Head of caudate nucleus (tissue), 42 donors: ENCODE data around the gene PCNX3.
"Not testable (repeated sequence)": the region's sequence is repeated elsewhere in the genome, so short reads cannot be mapped to it uniquely, and the experiment has no call there.

Source experiments
- DNase-seq, 42 donors: peaks; one replicate each; pipeline versions ENCODE4 v3.0.0 to v3.0.0-alpha.2; 2020 to 2021; ENCODE audit warnings: mixed read lengths in 7 of 42
- intact Hi-C: fragments of 100-400 bp; cut with DNase I; formaldehyde crosslinking; loops from one replicate; pipeline ENCODE4 v1.15.0; 2022

Gene PCNX3

DNA sequence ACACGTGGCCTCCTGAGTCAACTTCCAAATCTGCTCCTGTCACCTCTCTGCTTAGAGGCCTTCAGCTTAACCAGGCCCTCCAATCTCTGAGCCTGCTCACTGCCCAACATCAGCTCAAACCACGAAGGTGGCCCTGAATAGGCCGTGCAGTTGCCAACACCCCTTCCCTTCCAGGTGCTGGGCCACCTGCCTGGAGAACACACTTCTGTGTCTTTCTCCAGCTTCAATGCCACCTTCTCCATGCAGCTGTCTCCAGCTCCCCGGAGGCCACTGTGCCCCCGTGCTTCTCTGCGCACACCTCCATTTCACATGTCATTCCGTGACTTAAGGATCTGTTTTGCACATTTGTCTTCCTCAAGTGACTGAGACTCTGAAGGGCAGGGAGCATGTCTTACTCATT, 41.9 kb downstream of the PCNX3 start:
- intact Hi-C loops, result no loop called here

DNA sequence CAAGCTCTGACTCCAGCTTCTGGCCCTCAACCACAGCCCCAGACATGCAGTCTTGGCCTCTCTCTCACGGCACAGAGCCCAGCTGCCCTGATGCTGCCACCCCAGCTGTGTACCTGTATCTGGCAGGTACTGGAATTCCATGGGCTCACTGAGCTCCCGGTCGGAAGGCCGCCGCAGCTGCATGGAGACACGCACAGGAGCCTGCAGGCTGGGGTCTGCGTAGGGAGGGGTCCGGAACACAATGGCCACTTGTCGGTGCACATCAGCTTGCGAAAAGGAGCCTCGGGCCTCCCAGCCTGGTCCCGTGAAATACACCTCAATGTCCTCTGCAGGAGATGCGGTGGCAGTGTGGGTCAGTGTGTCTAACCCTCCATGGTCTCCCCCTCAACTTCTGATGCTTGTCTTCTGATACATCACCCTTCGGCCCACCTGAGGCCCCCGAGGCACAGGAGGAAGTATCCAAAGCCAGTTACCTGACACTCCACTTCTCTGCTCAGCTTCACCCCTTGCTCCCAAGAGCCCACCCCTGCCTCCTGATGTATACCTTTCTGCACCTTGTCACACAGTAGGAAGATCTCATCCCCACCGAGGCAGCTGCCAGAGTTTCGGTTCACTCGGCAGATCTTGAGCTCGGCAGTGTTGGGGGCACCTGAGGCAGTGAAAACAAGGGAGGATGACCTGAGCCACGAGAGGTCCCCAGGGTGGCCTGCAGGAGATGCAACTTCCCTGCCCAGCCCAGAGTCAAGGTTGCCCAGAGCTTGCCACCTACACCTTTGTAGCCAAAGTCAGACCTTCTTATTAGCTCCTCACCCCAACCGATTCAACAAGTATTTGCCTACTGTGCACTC, 42.8 kb downstream of the PCNX3 start:
- intact Hi-C loops, result no loop called here
- no peak for DNase-seq

More for the DNA sequence above, 41.9 kb downstream of the PCNX3 start:
- no peak for DNase-seq

DNA sequence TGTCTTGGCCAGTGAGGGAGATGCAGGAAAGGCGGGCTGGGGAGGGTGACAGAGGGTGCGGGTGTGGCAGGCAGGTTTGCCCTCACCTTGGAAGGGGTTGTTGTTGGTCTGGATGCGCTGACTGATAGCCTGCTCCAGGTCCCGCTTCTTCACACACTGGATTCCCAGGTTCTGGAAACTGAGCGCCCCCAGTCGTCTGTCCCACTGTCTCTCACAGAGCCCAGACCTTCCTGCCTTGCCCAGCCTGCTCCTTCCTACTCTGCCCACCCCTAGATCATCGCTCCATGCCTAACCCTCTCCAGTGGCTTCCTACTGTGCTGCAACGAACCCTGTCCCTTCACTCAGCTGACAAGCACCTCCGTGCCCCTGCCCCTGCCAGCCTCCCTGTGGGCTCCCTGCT, 44.5 kb downstream of the PCNX3 start:
- no peak for DNase-seq
- intact Hi-C loops, result no loop called here

DNA sequence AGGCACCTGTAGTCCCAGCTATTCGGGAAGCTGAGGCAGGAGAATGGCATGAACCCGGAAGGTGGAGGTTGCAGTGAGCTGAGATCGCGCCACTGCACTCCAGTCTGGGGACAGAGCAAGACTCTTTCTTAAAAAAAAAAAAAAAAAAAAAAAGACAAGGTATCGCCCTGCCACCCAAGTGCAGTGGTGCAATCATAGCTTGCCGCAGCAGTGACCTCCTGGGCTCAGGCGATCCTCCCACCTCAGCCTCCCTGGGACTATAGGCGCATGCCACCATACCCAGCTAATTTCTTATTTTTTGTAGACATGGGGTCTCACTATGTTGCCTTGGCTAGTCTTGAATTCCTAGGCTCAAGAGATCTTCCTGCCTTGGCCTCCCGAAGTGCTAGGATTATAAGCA, 45.3 kb downstream of the PCNX3 start:
- intact Hi-C loops, result not testable (repeated sequence)

DNA sequence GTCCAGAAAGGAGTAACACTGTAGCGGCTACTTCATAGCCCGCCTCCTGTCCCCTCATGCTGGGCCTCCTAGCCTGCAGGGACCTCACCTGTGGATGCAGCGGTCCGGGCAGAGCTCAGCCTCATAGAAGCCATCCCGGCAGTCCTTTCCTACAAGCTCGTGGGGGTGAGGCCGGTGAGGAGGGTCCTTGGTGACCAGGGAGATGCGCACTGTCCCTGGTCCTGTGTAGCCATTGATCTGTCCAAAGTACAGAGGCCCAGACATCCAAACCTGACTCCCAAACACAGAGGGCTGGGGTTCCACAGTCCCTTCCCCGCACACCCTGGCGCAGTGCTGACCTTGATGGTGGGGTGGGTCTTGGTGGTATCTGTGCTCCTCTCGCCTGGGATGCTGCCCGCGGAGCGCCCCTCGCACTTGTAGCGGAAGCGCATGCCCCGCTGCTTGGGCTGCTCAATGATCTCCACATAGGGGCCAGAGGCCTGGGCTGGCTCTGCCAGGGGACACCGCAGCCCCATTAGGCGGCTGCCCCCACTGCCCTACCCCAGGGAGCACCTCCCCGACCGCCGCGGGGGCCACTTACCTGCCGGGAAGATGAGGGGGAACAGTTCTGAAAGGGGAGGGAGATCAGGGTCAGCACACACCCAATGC, 46.1 kb downstream of the PCNX3 start:
- intact Hi-C loops, result loop anchor here (2.0 kb wide), 1 partner anchor 51 kb away; the partner anchor contains the start of gene KAT5
- DNase-seq, result no peak

More for the DNA sequence above, 45.3 kb downstream of the PCNX3 start:
- DNase-seq, result not testable (repeated sequence)

DNA sequence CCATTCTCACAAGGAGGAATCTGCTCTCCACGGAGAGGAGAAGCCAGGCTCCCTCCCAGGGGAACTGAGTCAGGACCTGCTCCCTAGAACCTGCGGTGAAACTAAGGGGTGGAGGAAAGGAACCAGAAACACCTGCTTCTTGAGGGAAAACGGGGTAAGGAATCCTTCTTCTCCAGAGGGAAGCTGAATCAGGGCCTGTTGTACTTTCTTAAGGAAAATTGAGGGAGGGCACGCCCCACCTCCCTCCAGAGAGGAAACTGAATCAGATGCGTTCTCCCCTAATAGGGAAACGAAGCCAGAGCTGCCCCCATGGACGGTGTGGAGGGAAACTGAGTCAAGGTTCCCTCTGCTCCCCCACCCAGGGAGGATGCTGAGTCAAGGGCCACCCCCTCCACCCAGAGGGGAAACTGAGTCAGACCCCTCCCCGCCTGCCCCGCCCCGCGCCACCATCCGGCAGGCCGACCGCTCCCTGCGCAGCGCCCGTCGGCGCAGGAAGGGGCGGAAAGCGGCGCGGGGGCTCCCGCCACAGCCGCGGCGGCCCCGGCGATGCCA, 46.7 kb downstream of the PCNX3 start:
- peak in 5 of 42 donors; percentile 23 to 56 (median 45) for DNase-seq
- intact Hi-C loops, result loop anchor here (2.0 kb wide), 1 partner anchor 50 kb away; the partner anchor contains the start of gene KAT5

DNA sequence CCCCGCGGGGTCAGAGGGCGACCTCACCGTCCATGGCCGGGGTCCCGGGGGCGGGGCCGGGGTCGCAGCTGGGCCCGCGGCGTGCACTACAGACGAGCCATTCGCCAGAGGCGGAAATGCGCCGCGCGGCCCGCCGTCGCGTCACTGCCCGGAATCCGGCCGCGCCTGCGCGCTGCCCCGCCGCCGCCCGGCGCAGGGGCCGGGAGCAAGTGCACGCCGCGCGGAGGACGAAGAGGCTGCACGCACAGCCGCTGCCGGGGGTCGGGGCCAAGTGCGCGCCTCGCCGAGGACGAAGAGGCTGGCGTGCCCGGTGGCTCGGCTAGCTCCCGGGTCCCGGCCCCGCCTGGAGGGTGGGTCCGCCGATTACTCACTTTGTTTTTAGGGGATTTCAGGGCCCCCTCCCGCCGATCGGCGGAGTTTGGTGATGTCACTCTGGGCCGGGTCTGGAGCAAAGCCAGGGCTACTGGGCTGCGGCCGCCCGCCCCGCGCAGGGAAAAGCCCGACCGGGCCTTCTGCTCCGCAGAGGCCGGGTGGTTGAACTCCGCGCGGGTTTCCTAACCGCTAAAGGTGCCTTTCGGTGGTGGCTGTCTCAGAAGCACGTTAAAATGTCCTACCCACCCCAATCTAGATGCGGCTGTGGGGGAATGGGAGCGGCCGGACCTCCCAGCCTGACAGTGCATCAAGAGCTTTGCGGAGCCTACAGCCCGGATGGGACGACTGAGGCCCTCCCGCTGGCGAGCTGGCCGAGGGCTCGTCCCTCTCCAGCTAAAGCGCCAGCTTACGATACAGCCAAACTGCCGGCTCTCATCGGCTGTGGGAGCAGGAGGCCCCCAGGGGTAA, 47.4 kb downstream of the PCNX3 start, which contains the start of gene RELA:
Gene RELA (minus strand): TSS at position 118 of the 840 bp plus-strand sequence. CDS start 84 bp downstream, at position 34.
- intact Hi-C loops, result loop anchor here (2.0 kb wide), 1 partner anchor 50 kb away; the partner anchor contains the start of gene KAT5

DNA sequence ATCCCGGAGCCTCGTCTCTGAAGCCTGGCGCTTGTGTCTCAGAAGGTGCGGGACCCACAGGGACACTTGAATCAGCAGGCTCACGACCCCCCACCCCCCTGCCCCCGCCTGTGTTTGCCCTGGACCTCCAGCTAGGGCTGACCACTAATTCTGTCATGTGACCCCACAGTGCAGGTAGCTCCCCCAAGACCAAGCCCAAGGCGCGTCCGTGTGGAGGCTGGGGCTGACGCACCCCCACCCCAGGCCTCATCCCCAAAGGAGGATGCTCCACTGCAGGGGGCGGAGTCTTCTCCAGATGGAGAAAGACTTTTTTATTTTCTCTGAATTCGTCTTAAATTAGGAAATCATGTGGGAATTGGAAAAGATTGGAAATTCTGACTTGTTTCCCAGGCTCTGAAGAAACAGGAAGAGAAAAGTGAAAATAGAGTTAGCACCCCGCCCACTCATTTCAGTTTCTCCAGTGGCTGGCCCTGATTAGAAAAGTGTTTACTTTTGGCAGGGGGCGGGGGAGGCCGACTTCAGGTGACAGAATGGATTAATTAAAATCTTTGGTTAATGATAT, 48.1 kb downstream of the PCNX3 start:
- DNase-seq, result peak; percentile 40 to 87 (median 74)
- intact Hi-C loops, result loop anchor here (2.0 kb wide), 1 partner anchor 49 kb away; the partner anchor contains the start of gene KAT5

More for the DNA sequence above, 47.4 kb downstream of the PCNX3 start, which contains the start of gene RELA:
- peak; percentile 86 to 98 (median 94) for DNase-seq

DNA sequence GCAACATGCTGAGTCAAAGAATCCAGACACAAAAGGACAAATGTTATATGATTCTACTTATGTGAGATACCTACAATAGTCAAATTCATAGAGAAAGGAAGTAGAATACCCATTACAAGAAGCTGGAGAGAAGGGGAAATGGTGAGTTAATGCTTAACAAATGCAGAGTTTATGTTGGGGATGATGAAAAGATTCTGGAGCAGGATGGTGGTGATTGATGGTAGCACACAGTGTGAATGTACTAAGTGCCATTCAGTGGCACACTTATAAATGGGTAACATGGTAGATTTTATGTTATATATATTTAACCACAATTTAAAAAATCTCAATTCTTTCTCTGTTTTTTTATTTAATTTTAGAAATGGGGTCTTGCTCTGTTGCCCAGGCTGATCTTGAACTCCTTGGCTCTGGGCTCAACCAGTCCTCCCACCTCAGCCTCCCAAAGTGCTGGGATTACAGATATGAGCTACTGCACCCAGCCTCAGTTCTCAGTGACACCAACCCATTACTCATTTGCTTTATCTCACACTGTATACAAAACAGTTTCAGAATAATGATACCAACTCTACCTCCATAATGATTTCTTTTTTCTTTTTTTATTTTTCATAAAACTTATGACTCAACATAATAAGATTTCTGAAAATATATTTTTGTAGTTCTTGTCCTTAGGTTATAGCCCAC, 56.7 kb downstream of the PCNX3 start:
- intact Hi-C loops, result no loop called here
- no peak for DNase-seq

DNA sequence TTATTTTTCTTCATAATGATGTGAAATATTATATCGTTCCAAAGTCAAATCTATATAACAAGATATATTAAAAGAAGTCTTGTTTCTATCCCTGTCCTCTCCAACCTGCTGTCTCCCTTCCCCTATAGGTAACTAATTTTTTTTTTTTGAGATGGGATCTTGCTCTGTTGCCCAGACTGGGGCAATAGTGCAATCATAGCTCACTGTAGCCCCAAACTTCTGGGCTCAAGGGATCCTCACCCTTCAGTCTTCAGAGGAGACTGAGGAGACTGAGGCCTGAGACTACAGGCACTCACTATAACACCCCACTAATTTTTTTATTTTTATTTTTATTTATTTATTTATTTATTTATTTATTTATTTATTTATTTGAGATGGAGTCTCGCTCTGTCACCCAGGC, 57.4 kb downstream of the PCNX3 start:
- DNase-seq, result no peak
- intact Hi-C loops, result no loop called here

DNA sequence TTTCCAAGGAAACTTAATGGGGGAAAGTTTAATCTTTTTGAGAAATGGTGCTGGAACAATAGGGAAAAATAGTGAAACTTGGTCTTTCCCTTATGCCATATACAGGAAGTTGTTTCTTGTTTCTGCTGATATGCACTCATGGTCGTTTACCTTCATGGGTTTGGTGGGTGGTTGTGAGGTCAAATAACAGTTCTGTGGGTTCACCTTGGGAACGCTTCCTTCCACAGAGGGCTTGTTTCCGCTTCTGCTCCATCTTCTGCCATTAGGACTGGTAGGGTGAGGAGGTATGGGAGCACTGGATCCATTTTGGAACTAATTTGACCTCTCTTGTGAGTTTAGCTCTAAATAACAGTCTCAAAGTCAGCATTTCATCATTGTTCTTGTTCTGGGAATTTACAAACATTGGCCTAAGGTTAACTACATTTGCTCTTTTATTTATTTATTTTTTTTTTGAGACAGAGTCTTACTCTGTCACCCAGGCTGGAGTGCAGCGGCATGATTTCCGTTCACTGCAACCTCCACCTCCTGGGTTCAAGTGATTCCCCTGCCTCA, 64.7 kb downstream of the PCNX3 start:
- DNase-seq, result no peak
- intact Hi-C loops, result no loop called here

DNA sequence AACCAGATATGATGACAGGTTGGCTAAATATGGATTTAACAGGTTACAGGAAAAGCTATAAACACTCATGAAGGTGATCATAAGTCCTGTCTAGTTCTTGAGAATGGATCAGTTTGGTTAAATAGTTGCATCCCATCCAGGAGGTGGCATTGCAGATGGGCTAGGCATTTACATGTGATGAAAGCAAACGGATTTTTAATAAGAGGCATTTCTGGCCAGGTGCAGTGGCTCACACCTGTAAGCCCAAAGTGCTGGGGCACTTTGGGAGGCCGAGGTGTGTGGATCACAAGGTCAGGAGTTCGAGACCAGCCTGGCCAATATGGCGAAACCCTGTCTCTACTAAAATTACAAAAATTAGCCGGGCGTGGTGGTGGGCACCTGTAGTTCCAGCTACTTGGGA, 67.9 kb downstream of the PCNX3 start:
- DNase-seq, intact Hi-C loops: not testable (repeated sequence)

DNA sequence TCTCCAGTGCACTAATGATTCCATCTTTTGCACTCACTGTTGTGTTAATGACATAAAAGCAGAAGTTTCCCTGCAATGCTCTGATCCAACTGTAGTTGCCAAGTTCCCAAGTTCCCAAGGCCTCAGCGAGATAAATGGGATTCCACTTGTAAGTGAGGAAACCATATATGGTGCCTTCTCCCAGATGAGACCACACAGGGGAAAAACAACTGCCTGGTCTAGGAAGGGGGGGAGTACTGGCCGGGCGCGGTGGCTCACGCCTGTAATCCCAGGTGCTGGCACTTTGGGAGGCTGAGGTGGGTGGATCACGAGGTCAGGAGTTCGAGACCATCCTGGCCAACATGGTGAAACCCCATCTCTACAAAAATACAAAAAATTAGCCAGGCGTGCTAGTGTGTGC, 70.4 kb downstream of the PCNX3 start:
- intact Hi-C loops, result no loop called here
- no peak for DNase-seq
